Fibroblast of villous mesenchyme (primary cell): ENCODE measurements around the gene ZDHHC3. TPM values are rescaled to one million over a fixed set of nuclear protein-coding genes. Genes with fewer than 3 reads are reported as not detected.

Source experiments
- DNase-seq: peaks from one replicate; pipeline ENCODE4 v3.0.0-alpha.2; 2010; ENCODE audit warnings: low read depth
- H3K4me3 ChIP-seq: 2 replicates; pipeline ENCODE4 v1.5.1; 2011; ENCODE audit warnings: low read depth, mild to moderate bottlenecking, low read length
- CTCF ChIP-seq: IDR thresholded peaks from 2 replicates; pipeline ENCODE4 v1.5.1; 2012; ENCODE audit warnings: low read depth, mild to moderate bottlenecking, low read length; ENCODE audit not compliant: insufficient read depth
- total RNA-seq: library from RNA; depleted of rRNA; stranded (reverse); fragments of >200 nt; gene quantifications from 2 replicates; pipeline ENCODE4 v1.2.3, GENCODE V29; 2012

Gene ZDHHC3
- total RNA-seq, 1 donor: 60.0 TPM

GRCh38 chr3:44913868-44914468 is 62.0 kb downstream of the ZDHHC3 start:
- DNase-seq: peak; percentile 72
- peak; percentile 87 for TF ChIP-seq CTCF

GRCh38 chr3:44910693-44911092 is 65.3 kb downstream of the ZDHHC3 start:
- TF ChIP-seq CTCF: no peak
- no peak for DNase-seq
- H3K4me3 ChIP-seq: no peak overlapping the region

More at GRCh38 chr3:44913868-44914468, 62.0 kb downstream of the ZDHHC3 start:
- H3K4me3 ChIP-seq: no peak overlapping the region

GRCh38 chr3:44909063-44909462 is 66.9 kb downstream of the ZDHHC3 start:
- DNase-seq: no peak
- H3K4me3 ChIP-seq: no peak overlapping the region
- TF ChIP-seq CTCF: no peak

GRCh38 chr3:44907612-44908011 is 68.4 kb downstream of the ZDHHC3 start:
- no peak for TF ChIP-seq CTCF
- H3K4me3 ChIP-seq: no peak overlapping the region
- DNase-seq: no peak

- DNase-seq: no peak
- no peak for TF ChIP-seq CTCF
- H3K4me3 ChIP-seq: no peak overlapping the region
Measured at GRCh38 chr3:44906997-44907396, 69.0 kb downstream of the ZDHHC3 start.

- TF ChIP-seq CTCF: no peak
- no peak for DNase-seq
- no peak overlapping the region for H3K4me3 ChIP-seq
Measured at GRCh38 chr3:44905446-44906157, 70.4 kb downstream of the ZDHHC3 start.
